GF-D8 (cell line): ENCODE data around the gene BTBD9.
"Not testable (repeated sequence)": the region's sequence is repeated elsewhere in the genome, so short reads cannot be mapped to it uniquely, and the experiment has no call there.

Source experiments
- DNase-seq: peaks from one replicate; lab custom pipeline; 2025; lab: John Stamatoyannopoulos, UW

Gene BTBD9

DNA sequence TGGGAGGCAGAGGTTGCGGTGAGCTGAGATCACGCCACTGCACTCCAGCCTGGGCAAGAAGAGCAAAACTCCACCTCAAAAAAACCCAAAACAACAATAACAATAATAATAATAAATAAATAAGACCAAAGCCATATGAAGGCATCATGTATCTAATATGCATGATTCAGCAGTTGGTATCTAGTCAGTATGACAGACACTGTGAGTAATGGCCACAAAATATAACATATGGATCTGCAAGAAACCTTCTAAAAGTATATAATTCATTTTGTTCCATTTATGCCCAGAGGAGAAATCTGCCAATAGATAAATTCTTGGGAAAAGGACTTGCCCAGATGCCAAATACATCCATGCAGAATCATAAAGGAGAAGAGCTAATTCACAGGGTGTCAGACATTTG lies 252.3 kb downstream of the BTBD9 start:
- DNase-seq = no peak

DNA sequence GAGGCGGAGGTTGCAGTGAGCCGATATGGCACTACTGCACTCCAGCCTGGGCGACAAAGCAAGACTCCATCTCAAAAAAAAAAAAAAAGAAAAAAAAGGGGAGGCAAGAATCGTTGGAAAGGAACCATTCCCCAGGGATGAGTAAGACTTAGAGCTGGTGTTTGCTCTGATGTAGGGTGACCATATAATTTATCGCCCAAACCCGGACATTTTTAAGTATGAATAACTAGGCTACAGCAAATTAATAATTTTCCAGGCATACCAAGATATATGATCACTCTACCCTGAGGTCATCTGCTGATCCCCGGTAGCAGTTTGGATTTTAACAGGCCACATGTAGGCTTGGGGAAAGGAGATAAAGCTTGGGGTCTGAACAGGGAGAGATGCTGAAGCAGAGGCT lies 260.9 kb downstream of the BTBD9 start:
- DNase-seq = no peak

DNA sequence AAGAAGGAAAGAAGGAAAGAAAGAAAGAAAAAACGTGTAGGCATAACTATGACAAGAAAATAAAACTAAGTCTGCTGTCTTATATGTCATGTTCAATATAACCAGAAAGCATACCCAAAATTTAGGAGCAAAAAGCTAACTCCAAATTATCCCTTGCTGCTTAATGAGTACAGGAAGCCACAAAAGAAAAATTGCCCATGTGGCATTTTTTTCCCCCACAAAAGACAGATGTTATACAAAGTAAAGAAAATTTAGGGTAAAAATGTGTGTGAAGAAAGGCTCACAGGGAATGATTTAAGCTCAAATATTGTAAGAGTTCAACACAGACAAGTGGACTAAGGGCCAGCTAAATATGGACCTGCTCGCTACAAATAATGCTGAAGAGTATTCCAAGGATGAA lies 263.8 kb downstream of the BTBD9 start:
- no peak for DNase-seq

DNA sequence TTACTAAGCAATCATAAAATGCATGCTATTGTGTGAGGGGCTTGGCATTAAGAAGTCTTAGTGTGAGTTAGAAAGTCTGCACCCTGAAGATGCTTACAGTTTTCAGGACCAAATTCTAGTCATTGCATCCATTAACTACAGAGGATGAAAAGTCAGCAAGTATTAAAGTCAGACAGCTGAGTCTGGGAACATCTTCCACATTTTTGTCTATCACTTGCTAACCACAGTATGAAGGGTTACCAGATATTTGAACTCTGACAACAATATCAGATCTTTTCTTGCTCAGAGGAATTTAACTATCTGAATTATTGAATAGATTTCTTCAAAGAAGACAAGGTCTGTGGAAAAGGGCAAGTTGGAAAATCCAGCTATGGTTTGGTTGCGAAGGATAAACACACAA lies 264.4 kb downstream of the BTBD9 start:
- DNase-seq = no peak

DNA sequence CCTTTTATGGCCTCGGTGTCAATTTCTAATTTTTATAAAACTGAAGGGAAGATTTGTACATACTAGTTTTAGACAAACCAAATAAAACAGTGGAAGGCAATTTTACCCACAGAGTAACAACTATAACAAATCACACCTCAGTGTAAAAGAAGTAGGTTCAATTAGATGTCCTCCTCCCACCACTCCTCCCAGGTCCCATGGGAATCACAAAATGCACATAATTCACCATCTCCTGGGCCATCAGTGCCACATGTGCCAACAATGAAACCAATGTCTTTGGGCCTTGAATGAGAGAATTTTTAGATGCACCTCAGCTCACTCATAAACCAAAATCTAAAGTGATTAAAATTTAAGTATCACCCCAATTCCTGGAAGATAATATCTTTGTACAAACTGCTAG lies 267.8 kb downstream of the BTBD9 start:
- DNase-seq = no peak

DNA sequence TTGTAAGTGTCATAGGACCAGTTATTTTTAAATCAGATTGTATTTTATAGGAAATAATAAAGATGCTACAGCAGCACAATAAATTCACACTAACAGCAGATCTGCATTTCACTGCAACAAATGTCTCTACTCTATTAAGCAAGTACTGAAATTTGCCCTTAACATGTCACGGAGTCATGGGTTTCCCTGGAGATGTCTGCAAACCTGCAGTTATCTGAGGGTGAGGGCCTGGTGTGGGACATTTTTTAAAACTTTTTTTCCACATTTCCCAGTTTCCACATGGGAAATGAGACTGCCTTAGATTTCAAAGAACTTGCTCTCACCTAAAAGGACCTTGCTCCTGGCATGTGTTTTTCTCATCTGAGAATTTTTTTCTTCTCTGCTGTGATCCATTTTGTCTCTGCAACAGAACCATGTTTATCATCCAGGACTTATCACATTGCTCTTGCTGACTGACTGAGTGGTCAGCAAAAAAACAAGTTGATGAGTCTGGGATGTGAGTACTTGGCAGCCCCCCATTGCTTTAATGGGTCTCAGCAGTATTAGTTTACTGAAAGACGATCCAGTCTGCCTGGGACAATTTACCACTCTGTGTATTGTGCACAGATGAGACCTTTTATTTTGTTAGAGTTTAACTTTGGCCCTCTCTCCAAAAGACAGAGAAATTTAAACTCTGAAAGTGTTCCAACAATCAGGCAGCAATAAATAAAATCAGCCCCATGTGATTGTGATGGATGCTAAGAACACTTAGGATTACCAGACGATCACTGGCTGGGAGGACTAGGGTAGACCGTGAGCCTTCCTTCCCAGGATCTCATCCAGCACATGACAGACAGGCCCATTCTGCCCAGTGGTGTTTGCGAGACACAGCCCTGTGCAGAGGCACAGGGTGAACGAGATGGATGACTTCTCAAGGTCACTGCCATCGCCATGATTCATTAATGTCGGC lies 268.8 kb downstream of the BTBD9 start:
- no peak for DNase-seq

DNA sequence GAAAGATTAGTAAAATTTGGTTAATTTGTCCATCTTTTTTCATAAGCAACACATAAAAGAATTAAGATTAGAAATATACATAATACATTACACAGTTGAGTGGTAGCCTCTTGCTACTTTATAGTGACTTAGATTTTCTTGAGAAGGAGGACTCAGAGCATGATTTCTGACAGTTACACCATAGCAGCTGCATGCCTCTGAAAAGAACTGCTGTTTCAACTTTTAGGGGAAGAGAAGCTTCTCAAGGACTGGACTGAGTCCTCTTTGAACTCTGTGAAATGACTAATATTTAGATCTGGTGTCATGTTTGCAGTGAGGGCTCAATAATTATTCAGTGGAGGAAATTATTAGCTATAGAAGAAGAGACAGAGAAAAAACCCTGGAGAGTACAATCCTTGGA lies 272.5 kb downstream of the BTBD9 start:
- DNase-seq = no peak

DNA sequence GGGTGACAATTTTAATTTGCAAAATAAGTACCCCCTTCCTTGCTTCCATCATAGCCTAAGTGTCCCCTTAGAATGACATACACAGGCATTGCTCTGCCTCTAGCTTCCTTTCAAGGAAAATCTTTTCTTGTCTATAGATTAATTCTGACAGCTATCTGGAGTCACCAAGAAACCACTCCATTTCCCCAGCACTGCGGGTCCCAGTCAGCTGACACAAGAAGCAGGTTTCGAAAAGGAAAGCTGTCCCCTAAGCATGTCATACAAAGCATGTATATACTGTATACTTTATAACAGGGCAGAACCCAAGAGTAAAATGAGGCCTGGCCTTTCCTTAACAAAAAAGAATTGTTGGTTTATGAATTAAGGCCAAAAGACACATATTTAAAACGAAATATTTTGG lies 273.5 kb downstream of the BTBD9 start:
- no peak for DNase-seq

DNA sequence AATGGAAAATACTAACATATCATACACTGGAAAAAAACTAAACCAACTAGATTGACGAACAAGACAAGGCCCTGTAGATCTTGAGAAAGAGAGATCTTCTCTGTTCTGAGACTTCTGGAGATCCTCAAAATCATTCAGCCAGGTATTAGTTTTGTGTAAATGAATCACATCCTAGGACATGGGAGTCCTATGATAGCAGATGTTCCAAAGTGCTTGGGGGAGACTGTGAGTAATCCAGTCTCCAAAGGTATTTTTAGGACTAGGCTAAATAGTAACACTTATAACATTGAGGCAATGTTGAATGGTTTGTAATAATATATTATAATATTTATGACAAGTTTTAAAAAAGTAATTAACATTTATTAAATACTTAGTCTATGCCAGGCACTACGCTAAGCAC lies 275.0 kb downstream of the BTBD9 start:
- no peak for DNase-seq

DNA sequence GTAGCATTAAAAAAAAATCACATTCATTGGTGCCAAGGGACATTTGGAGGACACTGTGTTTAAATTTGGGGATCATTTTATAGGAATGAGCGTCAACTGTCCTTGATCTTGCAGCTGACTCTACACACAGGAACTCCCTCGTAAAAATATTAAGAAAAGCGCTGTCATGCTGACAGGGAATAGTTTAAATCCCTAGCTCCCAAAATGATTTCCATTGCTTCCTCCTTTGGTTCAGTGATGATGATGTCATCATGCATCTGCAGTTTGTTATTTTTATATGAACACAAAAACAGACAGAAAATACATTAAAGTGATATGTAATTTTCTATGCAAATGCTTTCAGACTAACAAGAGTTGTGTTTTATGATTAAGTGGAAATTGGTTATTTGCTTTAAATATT lies 275.6 kb downstream of the BTBD9 start:
- no peak for DNase-seq

DNA sequence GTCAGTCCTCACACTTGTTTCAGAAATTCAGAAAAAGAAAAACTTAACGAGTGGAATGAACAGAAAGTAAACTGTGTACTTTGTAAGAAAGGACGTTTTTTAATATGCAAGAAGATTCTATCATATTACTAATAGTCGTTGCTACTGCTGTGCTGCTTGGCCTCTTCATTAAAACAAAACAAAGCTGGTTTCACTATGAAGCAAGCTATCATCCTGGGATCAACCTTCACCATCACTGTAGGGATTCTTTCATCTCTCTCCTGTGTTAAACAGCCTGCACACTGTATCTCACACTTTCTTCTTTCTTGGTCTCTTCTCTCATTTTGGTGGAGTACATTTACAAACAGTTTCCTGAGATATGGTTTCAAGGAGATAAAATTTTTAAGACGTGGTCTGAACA lies 284.2 kb downstream of the BTBD9 start:
- DNase-seq = no peak

DNA sequence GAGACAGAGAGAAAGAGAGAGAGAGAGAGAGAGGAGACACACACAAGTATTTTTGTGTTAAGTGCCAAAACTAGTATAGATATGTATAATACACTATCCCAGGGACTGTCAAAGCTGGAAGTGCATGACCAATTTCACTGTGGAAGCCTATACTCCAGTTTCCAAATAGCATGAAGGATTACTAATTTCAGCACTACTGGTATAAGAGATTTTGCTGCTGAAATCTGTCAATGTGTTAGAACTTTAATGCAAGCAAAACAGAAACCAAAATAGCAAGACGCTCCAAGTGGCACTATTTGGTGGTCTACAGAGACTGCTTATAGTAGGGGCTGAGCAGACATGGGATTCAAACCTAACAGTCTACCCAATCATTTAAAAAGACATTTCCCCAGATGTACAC lies 284.8 kb downstream of the BTBD9 start:
- no peak for DNase-seq

DNA sequence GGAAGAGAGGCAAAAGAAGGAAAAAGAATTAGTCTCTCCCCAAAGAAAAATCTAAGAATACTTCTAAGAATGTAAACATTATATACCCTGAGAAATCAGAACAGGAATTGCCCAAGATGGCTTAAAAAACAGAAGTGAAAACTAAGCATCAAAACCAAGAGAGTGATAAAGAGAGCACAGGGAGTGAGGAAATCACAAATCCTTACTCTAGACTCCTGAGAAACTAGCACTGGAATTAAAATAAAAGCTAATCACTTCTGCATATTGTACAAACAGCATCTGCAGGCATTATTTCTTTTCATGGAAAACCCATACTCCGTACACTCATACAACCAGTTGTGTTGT lies 285.7 kb downstream of the BTBD9 start:
- DNase-seq = no peak

DNA sequence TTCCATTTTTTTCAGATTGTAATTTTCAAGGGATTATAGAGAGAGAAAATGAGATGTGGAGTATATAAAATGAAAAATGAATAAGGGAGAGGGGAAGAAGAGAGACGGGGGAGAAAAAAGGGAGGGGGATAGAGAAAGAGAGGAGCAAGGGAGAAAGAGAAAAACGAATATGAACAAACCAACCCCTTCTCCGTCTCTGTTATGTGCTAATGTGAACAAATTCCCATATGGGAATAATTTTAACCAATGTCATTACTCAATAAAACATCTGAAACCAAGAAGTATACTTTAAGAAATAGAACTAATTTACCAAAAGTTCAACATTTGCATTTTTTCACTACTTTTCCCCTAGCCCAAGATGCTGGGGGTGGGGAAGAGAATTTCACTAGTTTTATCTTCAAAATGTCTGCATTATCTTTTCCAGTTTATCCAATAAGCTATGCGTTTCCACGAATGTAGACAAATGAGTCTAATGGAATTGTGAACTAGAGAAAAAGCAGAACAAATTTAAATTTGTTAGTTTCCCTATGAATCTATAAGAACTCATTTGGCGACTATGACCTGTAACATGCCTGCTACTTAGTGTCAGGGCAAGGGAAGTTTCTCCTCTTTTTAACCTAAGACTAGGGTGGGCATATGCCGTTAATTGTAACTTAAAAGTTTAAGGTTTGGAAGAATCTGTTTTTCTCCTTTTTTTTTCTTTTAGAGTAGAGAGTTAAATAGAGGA lies 286.3 kb downstream of the BTBD9 start:
- DNase-seq = no peak

DNA sequence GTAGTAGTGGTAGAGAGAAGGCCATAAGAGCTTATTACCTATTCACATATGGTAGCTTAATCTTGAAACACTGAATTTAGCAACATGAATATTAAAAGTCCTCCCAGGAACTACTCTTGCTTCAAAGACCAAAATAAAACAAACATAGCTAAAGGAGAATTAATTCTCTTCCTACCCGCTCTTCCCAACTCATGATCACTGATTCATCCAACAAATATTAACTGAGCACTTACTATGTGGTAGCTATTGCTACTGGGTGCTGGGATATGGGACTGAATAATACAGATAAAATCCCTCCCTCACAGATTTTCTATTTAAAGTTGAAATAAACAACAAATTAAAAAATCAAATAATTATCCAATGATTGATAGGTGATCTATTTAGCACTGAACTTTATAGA lies 287.1 kb downstream of the BTBD9 start:
- DNase-seq = no peak

DNA sequence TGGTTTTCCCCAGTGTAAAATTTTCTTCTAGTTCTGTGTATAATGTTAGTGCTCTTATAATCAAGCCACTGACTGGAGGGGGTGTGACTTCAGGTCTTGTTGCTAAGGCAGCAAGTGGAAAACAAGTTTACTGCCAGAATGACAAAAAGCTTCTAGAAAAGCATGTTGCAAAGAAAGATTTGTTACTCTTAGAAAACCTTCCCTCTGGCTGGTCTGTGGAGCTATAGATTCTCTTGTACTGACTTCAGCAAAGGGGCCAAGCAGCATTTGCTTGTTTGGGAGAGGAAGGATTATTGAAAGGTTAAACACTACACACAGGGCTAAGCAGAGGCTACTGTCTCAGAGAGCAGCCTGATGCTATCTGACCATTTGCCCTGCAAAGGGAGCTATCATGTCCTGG lies 288.8 kb downstream of the BTBD9 start:
- DNase-seq = no peak

DNA sequence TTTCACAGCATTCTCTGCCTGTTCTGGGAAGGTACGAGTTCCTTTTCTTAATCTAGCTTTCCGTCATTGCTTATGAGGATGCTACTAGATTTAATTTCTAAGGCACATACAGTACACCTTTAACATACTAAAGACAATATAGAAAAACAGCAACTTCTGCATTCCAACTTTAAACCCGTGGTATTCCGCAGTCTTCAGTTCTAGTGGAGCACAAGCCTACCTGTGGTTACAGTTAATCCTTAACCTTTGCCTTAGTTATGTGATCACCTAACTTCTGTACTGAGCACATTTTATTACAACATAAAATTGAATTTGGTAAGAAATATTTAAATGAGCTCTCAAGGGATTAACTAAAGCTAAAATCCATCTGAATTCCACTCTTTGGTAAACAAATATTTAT lies 289.5 kb downstream of the BTBD9 start:
- DNase-seq = no peak

DNA sequence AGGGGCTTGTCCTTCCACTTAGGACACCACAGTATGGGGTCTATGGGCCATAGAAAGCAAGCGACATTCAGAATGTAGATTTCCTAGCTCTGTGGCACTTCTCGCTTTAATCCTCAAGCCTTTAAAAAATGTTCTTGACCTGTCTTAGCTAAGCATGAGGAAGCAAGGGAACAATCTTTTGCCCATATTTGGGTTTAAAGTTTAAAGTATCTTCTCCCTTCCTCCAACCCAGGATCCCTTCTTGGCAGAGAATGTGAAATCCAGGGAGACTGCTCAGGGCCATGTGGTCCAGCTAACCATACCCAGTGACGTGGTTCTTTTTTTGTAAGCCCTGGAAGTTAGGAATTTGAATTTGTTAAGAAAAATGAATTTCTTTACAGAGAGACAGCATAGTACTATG lies 289.9 kb downstream of the BTBD9 start:
- DNase-seq = no peak

DNA sequence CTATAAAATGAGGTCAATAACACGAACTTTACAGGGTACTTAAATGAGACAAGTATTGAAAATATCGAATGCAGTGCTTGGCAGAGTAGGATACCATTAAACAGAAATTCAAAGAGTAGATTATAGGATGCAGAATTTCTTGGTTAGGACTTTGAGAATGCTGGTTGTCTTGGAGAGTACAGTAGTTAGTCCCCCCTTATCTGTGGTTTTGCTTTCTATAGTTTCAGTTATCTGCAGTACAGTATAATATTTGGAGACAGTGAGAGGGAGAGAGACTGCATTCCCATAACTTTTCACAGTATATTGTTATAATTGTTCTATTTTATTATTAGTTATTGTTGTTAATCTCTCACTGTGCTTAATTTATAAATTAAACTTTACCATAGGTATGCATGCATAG lies 290.5 kb downstream of the BTBD9 start:
- no peak for DNase-seq

DNA sequence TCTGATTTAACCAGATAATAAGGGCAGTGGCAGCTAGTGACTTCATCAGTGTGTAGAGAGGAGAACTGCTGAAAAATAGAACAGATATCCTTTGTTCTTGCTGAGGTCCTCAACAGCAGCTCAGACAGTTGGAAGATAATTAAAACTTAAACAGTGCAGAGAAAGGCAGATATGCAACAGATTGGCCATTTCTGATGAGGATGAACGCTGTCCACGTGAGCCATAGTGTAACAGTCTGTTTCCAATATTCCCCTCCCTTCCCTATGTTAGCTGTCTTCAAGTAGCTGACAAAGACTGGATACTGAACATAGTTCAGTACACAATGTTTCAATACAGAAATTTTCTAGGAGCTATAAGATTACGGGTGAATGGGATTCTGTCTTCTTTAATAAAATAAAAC lies 291.4 kb downstream of the BTBD9 start:
- DNase-seq = no peak

DNA sequence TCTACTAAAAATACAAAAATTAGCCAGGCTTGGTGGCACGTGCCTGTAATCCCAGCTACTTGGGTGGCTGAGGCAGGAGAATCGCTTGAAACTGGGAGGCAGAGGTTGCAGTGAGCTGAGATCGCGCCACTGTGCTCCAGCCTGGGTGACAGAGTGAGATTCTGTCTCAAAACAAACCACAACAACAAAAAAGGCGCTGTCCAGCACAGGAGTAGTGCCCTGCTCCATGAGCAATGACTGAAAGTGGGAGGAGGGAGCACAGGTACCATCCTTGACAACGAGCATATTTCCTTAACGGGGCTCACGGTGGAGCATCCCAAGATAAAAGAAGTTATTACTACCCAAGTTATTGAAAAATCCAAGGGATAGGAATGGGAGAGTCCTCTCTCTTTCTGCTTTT lies 291.9 kb downstream of the BTBD9 start:
- DNase-seq = not testable (repeated sequence)

DNA sequence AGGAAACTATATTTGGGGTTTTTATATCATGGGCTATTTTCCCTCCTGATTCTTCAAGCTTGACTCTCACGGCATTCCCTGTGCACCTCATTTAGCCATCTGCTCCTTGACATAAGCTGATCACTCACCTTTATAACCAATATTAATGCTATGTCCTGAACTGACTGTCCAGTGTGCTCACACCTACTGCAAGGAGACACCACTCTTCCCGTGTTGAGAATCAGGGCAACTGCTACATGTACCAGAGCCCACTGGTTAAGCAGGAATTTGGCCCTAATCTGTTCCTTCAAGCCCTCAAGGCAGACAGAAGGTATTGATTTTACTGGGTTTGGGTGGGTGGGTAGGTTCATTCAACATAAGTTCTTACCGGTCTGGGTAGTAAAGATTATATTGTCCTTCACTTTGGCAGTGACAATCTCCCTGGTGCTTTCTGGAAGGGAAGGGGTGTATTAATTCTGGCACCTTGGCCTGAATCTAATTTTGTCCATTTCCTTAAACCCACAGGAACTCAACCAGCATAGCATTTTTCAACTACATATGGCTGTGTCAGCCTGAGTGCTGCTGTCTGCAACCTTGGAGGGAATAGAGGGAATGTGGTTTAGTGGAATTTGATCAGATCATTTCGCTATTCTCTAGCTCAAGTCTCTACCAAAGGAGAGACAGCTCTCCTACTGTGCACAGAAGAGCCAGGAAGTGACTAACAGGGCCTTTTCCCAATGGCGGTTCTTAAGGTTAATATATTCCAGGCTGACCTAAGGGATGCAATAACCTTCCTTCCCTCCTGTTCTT lies 293.2 kb downstream of the BTBD9 start:
- DNase-seq = no peak

DNA sequence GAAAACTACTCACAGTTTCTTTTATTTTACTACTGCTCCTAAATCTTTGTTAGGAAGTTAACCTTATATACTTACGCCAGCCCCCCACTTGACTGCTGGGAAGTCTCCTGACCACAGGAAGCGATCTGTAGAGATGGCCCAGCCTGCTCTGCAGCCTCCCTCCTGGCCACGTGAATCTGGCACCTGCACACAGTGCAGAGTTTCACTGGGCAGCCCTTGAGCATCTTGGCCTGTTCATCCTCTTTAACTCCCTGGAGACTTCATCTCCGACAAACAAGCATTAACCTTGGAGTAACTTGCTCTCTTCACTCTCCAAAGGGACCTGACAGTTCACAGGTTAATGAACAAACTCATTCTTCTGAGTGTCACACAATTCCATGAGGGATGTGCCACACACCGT lies 294.1 kb downstream of the BTBD9 start:
- DNase-seq = no peak
